Activated T-cell treated with anti-CD3 and anti-CD28 coated beads, Interleukin-2, amount 50 U/mL, for 48 hours (primary cell): ENCODE results near the gene OMG.
"Not testable (repeated sequence)": the region's sequence is repeated elsewhere in the genome, so short reads cannot be mapped to it uniquely, and the experiment has no call there.

Experiments
- DNase-seq, 2 experiments: peaks; one replicate each; pipeline ENCODE4 v3.0.0-alpha.2; 2020

The OMG gene

GRCh38 chr17:31307640-31308039, 10.6 kb upstream of the OMG start:
- no peak for DNase-seq

GRCh38 chr17:31299624-31300023, 2.6 kb upstream of the OMG start:
- DNase-seq = no peak

- no peak for DNase-seq
Measured at GRCh38 chr17:31296142-31296541, 897 bp downstream of the OMG start.

DNA sequence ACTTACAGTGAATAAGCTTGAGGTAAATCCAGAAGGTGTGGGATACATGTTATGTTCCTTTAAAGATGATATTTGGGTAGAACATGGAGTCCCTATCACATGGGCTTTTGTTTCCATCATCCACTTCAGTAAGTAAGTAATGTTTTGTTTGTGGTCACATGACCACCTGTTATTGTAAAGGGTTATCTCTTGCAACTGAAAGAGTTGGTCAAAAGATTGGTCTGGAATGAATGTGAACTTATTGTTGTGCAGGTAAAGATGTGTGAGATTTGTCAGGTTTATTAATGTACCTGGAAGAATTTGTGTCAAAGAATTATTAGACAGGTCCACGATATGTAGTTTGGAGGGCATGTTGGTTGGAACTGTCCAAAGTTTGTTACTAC, 1.6 kb downstream of the OMG start:
- DNase-seq = no peak

DNA sequence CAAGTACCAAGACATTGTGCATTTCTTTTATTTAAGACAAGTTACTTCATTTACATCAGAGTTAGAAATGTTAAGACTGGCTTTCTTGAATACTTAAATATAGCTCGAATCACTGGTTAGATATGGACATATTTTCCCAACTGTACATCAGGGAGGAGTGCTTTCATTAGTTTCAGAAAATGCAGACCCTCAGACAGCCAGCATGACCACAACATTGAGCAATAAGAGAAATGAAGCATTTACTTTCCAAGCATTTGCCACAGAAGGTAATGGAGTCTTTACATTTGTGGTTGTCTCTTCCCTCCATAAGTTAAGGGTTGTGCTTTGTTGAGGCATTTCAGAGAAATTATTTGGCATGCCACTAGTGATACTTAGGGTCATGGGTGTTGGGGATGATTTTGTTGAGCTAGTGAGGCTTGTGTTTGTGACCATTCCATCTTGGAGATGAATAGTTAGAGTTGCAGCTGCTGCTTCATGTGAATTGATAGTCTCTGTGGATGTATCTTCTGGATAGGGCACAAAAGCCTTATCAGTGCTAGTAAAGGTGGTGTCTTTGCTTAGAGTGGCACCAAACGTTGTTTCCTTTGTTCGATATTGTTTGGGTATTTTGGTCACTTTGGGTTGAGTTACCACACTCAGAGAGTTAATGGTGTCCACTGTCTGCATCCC, 2.1 kb downstream of the OMG start:
- DNase-seq = no peak

DNA sequence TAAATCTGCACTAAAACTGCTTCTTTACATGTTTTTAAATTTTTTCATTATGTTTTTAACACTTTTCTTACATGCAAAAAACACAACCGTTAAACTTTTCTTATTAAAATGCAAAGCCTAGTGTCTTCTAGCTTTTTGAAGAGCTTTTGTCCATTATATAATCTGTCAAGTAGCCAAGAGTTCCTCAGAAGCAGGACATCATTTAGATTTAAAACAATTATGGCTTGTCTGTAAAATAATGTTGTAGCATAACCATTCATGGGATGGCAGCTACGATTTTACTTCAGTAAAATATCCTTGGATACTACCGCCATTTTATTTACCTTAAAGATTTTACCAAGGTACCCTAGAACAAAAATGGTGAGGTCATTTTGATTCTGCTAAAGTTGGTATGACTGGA, 2.8 kb downstream of the OMG start:
- no peak for DNase-seq

GRCh38 chr17:31293581-31293980, 3.5 kb downstream of the OMG start:
- DNase-seq = no peak

- DNase-seq = no peak
Measured at GRCh38 chr17:31291820-31292219, 5.2 kb downstream of the OMG start.

DNA sequence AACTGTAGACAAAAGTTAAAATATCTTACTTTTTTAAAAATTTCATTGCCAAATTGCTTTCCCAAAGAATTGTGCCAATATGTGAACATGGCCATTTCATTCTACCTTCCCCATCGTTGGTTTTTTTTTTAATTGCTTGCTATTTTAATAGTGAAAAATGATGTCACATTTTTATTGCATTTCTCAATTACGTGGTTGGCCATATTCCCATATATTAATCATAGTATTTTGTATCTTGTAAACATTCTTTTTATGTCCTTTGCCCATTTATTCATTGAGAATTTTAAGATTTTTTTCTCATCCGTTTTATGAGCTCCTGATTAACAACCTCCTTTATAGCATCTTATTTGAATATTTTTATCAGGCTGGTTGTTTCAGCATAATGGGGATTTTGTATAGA, 7.2 kb downstream of the OMG start:
- DNase-seq = no peak

DNA sequence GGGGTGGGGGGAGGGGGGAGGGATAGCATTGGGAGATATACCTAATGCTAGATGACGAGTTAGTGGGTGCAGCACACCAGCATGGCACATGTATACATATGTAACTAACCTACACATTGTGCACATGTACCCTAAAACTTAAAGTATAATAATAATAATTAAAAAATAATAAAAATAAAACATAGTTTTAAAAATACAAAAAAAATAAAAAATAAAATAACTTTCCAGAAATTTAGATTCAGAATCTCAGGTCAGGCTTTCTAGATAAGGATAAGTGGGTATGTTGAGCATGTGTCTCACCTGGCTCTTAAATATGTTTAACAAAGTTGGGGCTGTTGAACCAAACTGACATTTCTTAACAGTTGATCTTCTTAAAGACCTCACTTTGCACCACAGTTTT, 9.1 kb downstream of the OMG start:
- not testable (repeated sequence) for DNase-seq

DNA sequence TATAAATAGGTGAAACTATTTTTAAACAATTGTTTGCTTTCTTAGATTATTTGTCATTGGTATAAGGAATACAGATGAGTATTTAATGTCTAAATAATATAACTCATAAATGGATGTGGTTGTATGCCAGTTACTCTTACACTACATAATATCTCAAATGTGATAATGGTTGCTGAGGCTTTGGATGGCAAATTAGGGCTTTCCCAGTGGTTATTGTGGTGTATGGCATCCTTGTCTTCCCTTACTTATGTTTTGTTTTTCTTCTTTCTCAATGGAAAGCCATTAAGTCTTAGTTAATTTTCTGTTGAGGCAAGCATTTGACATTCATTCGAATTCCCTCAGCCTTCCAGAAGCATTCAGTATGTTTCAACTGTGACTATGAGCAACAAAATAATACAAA, 10.5 kb downstream of the OMG start:
- no peak for DNase-seq

DNA sequence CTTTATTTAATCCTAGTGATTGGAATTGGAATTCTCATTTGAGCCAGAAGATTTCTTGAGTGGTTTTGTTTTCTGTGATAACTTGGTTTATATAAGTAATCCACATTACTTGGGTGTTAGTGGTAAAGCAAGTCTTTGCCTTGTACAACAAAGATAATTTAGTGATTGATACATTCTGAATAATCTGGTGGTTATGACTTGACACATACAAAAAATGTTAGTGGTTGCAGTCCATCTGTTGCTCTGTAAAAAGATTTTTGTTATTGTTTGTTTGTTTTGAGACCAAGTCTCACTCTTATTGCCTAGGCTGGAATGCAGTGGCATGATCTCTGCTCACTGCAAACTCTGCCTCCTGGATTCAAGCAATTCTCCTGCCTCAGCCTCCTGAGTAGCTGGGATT, 13.2 kb downstream of the OMG start:
- no peak for DNase-seq

GRCh38 chr17:31281061-31281460, 16.0 kb downstream of the OMG start:
- DNase-seq = no peak

GRCh38 chr17:31279401-31279800, 17.6 kb downstream of the OMG start:
- no peak for DNase-seq

DNA sequence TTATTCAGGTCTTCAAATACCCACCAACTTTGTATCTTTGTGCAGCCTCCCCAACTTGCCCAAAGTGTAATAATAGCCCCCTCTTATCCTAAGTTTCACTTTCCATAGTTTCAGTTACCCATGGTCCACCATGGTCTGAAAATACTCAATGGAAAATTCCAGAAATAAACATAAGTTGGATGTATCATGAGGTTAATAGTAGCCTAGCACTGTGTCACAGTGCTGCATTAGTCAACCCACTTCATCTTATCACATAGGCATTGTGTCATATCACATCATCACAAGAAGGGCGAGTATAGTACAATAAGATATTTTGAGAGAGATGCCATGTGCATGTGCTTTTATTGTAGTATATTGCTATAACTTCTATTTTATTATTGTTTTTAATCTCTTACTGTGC, 21.9 kb downstream of the OMG start:
- DNase-seq = no peak

GRCh38 chr17:31274252-31274651, 22.8 kb downstream of the OMG start:
- DNase-seq = no peak

GRCh38 chr17:31273516-31273915, 23.5 kb downstream of the OMG start:
- DNase-seq = no peak

DNA sequence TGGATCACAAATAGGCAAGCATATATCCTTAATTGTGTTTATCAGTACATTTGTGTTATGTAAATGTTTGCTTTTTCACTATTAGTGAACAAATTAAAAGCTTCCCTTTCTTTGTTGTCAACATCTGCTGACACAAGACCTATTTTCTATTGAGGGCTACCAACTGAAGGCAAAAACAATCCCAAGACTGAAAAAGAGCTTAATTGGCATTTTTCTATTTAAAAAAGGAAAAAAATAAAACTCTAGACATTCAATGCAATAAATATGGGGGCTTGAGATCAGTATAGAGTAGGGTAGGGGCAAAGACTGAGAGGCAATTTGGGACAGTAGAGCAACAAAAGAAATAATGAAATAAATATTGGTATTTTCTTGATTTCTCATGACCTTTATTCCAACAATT, 24.2 kb downstream of the OMG start:
- DNase-seq = no peak

- no peak for DNase-seq
Measured at GRCh38 chr17:31272236-31272635, 24.8 kb downstream of the OMG start.

GRCh38 chr17:31269578-31269983, 27.5 kb downstream of the OMG start:
- no peak for DNase-seq

DNA sequence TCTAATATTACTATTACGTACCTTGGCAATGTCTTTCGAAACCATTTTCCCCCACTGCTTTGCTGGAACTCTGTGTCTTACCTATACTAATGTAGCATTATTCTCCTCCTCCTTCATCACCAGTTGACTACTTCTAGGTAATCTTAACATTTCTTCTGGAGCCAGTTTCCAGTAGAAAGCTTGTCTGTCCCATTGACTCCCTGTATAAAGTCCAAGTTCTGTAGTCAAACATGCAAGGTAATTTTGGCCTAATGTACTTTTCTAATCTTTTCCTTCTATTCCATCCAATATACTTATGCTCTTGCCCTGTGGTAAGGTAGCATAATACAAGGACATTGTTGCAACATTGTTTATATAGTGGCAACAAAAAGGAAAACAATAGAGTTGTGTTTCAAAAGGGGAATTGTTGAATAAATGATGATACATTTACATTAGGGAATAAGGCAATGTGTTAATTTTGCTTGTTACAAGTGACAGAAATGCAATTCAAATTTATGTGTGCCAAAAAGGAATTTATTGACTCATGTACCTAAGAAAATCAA, 27.9 kb downstream of the OMG start:
- no peak for DNase-seq

DNA sequence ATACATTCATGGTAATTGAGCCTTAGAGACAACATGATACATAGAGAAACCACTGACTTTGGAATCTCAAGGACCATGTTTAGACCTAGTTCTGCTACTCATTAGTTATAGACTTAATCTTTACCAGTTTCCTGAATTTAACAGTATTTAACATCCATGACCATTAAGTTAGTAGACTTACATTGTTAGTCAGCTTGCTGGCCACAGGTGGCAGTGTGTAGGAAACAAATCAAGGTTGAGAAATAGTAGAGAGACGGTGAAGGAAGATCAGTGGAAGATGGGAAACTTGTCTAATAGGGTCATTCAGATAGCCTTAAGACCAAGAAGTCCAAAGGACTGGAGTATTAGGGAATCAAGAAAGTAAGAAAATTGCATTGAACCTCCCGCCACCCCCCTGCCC, 31.0 kb downstream of the OMG start:
- DNase-seq = no peak

DNA sequence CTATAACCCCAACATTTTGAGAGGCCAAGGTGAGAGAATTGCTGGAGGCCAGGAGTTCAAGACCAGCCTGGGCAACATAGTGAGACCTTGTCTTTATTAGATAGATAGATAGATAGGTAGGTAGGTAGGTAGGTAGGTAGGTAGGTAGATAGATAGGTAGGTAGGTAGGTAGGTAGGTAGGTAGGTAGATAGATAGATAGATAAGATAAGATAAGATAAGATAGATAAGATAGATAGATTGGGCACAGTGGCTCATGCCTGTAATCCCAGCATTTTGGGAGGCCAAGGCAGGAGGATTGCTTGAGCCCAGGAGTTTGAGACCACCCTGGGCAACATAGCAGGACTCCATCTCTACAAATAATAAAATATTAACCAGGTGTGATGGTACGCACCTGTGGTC, 34.1 kb downstream of the OMG start:
- DNase-seq = not testable (repeated sequence)

GRCh38 chr17:31261601-31262000, 35.4 kb downstream of the OMG start:
- DNase-seq = no peak

- no peak for DNase-seq
Measured at GRCh38 chr17:31260151-31260550, 36.9 kb downstream of the OMG start.
